ENCODE data around the gene TTC33.

DNA sequence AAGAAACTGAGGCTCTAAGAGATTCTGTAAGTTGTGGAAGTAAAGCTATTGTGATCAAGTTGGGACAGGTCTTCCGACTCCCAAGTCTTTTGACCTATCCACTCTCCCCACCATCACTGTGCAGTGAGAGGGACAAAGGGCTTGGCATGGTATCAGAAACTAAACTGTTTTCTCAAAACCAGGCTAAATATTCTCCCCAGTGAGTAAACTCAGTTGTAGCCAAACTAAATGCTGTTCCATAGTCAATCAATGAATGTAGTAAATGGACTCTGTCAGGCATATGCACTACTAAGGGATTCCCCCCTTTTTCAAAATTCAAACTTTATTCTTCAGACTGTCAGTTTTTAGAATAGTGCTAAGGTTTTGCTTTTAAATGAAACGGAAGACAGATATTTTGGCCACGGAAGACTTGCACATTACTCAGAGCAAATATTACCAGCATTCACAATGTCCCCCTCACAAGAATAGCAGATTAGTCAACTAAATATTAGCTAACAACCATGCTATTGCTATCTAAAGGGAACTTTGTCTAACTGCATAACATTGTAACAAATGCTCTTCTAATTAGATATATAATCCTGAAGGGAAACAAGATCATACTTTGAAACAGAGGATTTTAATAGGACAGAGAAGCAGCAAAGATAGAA, 35.3 kb upstream of the TTC33 start:
- TF ChIP-seq POLR2AphosphoS5 (IDR thresholded peaks at IDR 0.05), result no peak
- TF ChIP-seq, protein P1, sequence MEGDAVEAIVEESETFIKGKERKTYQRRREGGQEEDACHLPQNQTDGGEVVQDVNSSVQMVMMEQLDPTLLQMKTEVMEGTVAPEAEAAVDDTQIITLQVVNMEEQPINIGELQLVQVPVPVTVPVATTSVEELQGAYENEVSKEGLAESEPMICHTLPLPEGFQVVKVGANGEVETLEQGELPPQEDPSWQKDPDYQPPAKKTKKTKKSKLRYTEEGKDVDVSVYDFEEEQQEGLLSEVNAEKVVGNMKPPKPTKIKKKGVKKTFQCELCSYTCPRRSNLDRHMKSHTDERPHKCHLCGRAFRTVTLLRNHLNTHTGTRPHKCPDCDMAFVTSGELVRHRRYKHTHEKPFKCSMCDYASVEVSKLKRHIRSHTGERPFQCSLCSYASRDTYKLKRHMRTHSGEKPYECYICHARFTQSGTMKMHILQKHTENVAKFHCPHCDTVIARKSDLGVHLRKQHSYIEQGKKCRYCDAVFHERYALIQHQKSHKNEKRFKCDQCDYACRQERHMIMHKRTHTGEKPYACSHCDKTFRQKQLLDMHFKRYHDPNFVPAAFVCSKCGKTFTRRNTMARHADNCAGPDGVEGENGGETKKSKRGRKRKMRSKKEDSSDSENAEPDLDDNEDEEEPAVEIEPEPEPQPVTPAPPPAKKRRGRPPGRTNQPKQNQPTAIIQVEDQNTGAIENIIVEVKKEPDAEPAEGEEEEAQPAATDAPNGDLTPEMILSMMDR (IDR thresholded peaks at IDR 0.05), result no peak
- TF ChIP-seq POLR2A (IDR thresholded peaks at IDR 0.05), result no peak
